Muscle of arm (tissue), 14 donors: Measurements from ENCODE around the gene WNT9B. TPM values are rescaled to one million over a fixed set of nuclear protein-coding genes. Genes with fewer than 3 reads are reported as not detected.

Experiments
- DNase-seq: peaks from one replicate; pipeline ENCODE4 v3.0.0-alpha.2; 2013
- long read RNA-seq, 11 donors: transcript quantifications; one replicate each; lab custom pipeline, GENCODE V29; 2026
- polyA plus RNA-seq, 12 donors: library from polyadenylated mRNA; unstranded; fragments of 120-200 nt; gene quantifications; one replicate each; pipeline ENCODE4 v1.2.1, GENCODE V29; 2013; ENCODE audit not compliant: insufficient read length in 12 of 12

The WNT9B gene, protein sequence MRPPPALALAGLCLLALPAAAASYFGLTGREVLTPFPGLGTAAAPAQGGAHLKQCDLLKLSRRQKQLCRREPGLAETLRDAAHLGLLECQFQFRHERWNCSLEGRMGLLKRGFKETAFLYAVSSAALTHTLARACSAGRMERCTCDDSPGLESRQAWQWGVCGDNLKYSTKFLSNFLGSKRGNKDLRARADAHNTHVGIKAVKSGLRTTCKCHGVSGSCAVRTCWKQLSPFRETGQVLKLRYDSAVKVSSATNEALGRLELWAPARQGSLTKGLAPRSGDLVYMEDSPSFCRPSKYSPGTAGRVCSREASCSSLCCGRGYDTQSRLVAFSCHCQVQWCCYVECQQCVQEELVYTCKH
- polyA plus RNA-seq, result under 1 TPM in 6 of 12 donors, not detected in 6; 0.05 to 0.26 (median 0.13) TPM
- long read RNA-seq, donor 1, result 0 reads
- long read RNA-seq, donor 2, result 0 reads
- long read RNA-seq, donor 3, result 0 reads
- long read RNA-seq, donor 4, result 0 reads
- long read RNA-seq, donor 5, result 0 reads
- long read RNA-seq, donor 6, result 0 reads
- long read RNA-seq, donor 7, result 0 reads
- long read RNA-seq, donor 8, result 0 reads
- long read RNA-seq, donor 9, result 0 reads
- long read RNA-seq, donor 10, result 0 reads
- long read RNA-seq, donor 11, result 0 reads

- no peak for DNase-seq
Observed at GRCh38 chr17:46851029-46851741, at the start of gene WNT9B. Gene WNT9B, plus strand, starts transcription at chr17:46851583. Its CDS starts 56 bp downstream, at chr17:46851639.

GRCh38 chr17:46802800-46803199, 48.6 kb upstream of the WNT9B start:
- no peak for DNase-seq

- DNase-seq, result no peak
Observed at GRCh38 chr17:46803544-46803943, 47.8 kb upstream of the WNT9B start.

GRCh38 chr17:46805771-46806170, 45.6 kb upstream of the WNT9B start:
- DNase-seq, result no peak

DNA sequence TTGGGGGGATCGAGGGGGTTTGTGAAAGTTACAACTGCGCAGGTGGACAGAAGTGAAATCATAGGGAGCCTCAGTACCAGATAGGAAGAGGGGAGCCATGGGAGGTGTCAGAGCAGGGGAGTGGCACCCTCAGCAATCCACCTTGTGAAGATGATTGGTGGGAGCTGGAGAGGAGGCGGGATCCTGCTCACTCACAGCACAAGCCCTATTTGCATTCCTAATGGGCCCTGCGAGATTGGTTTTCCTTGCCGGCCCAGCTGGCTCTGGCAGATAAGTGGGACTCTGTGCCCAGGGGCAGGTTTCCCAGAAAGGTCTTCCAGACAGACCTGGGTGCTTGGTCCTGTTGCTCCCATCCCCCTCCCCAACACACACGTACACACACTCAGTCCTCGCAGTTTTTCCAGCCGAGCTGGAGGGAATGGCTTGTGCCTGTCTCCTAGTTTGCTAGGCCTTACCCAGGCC, 42.2 kb upstream of the WNT9B start:
- DNase-seq, result no peak

- DNase-seq, result no peak
Observed at GRCh38 chr17:46810837-46811236, 40.5 kb upstream of the WNT9B start.

GRCh38 chr17:46811978-46812583, 39.3 kb upstream of the WNT9B start:
- DNase-seq, result no peak

DNA sequence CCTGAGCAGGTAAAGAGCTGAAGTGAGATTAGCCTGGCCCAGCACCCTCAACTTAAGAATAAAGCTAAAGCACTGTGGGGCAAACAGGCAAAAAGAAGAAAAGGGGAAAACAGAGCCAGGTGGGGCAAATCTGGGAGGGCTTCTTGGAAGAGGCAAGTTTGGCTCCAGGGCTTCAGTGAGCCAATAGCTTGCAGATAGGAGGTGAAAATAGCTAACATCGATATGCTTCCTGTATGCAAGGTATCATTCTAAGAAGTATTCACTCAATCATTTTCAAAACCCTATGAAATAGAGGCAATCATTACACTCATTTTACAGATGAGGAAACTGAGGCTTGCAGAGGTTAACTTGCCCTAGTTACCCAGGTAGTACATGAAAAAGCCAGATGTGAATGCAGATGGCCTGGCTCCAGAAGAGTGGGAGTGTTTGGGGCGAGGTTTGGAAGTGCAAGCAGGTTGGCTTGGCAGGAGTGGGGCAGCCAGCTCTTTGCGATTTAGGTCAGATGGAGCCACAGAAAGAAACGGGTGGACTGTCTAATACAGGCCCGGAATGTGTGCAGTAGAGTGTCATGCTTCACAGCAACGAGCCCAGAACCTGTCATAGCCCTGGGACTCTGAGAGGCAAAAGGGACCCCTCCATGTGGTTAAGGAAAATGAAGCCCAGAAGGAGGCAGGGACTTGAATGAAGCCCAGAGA, 38.6 kb upstream of the WNT9B start:
- DNase-seq, result no peak

DNA sequence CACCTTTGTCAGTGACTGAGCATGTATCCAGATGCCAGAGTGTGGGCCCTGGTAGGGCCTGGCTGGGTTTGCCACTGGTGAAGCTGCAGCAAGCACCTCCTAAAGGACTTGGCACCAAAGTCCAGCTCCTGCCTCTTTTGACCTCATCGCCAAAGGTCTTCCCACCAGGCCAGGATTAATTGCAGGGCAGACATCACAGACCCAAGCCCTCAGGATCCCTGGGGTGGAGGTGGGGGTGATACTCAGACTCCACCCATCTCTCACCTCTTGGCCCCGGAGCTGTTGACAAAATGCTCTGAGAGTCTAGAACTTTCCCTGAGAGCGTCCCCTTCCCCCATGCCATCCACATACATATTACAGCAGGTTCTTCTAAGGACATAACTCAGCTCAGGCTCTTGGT, 37.5 kb upstream of the WNT9B start:
- no peak for DNase-seq

DNA sequence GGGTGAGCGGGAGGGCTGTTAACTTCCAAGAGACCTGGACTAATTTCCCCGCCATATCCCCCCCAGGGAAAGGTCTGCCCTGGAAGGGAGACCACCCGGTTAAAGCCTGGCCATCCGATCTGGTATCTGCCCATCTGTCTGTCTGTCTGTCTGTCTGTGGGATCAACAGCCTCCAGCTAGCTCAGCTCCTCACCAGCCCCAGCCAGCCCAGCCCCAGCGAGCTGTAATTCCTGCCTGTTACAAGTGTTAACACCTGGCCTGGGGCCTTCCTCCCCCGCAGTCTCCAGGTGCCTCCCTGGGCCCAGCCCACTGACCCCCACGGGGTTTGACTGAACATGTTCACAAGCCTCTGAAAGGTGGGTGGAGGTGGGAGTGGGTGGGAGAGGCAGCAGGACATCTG, 36.9 kb upstream of the WNT9B start:
- no peak for DNase-seq

- no peak for DNase-seq
Observed at GRCh38 chr17:46815474-46816353, 35.7 kb upstream of the WNT9B start.

GRCh38 chr17:46817151-46817900, 34.1 kb upstream of the WNT9B start:
- no peak for DNase-seq

DNA sequence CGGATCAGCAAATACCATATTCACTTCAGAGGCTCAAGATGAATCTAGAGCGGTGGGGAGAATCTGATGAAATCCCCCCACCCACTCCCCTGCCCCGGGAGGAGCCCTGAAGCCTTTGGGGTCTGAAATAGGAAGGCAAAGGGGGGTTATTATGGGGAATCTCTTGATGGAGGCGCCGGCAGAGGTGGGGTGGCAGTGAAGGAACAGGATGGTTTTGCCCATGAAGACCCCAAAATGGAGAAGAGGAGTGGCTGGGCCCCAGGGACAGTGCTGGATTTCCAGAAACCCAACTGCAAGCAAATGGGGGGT, 33.5 kb upstream of the WNT9B start:
- DNase-seq, result no peak

GRCh38 chr17:46818316-46818928, 33.0 kb upstream of the WNT9B start, which contains the start of gene WNT3:
Gene WNT3, minus strand, starts transcription at chr17:46818692. Its CDS starts 95 bp downstream, at chr17:46818597.
- DNase-seq, result no peak

DNA sequence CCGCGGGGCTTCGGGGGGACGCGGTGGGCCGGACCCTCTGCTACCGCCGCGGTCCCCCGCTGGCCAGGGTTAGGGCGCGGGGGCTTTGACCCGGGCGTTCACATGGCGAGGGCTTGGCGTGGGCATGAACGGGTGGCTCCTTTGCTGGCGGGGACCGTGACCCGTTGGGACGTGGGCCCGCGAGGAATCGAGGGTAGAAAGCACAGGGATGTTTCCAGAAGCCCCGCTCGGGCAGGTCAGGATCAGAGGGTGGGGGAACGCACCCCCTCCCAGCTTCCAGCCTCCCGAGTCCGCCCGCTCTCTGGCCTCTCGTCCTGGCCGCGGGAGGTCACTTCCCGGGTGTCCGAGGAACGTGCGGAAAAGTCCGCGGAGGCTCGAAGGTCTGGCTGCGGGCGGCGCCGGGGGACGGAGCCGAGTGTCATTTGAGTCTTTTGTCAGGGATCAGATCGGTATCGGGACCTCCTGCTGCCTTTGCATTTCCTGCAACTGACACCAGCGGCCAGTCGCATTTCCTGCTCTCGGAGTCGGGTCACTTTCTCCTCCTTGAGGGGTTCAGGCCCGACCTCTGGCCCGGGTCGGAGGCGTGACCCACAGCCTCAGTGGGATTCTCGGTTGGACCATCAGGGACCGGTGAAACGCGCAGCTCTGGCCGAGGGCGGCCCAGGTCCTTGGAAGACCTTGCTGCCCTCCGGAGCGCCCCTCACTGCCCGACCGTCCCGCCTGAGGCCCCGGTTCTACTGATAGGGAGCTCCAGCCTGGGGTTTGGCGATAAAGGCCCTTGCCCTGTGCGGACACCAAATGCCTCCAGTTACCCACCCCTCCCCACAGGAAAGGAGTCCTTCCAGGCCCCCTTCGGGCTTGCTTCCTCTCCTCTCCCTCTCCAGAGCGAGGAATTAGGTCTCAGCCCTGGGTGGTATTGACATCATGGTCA, 32.2 kb upstream of the WNT9B start:
- no peak for DNase-seq

DNA sequence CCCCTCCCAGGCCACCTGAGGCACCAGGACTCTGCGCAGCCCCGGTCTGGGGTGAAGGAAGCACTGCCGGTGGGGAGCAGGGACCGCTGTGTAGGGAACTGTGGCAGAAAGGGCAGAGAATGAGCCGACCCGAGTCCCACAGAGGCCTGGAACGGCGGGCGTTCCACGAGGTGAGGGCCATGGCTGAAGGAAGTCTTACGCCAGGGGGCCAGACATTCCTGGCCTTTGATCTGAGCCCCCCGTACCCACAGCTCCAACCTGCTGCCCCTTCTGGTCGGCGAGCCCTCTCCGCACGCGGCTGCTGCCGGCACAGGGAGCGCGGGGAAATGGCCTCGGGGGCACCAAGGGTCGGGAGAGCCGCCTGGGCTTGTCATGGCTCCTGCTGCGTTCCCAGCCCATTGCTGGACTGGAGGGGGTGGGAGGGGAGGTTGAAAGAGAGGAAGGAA, 31.5 kb upstream of the WNT9B start:
- DNase-seq, result no peak

GRCh38 chr17:46820592-46821450, 30.6 kb upstream of the WNT9B start:
- no peak for DNase-seq
